ENCODE data around the gene SSRP1. TPM values are rescaled to one million over a fixed set of nuclear protein-coding genes. Genes with fewer than 3 reads are reported as not detected.
A peak's percentile ranks its signal among the peaks of the same experiment; 100 is the strongest.

Gene SSRP1
- total and polyA plus RNA-seq, 2 of the 13 experiments (the other 11 are each of a cell fraction or from before 2014, with no cell fraction given) = 93.6 to 129 TPM

DNA sequence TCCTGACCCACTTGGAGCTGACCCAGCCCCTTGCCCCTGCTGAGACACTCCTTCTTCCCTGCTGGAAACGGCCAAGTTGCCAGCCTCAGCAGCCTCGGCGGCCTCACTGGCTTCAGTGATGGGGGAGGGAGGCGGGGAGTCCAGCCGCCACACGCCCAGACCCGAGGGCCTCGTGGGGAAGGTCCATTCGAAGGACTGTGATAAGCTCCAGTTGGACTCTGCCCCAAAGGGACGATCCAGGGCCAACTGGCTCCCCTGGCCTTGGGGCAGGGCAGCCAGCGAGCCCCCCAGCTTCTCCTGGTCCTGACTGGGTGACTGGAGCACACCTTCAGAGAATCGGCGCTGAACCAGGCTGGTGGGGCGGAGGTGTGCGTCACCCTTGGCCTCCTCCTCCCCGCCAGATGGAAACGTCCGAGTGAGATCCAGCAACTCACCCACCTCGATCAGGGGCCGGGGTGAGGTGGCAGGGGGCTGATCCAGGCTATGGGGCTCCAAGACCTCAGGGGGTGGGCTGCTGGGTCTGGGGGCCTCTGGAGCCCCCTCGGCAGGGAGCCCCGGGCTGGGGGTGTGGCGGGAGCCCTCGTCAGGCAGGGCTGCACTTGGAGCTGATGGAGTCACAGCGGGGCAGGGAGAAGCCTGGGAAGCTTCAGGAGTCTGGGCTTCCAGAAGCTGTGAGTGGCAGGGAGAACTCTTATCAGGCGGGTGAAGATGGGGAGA is 22.5 kb downstream of the SSRP1 start:
- ChIA-PET CTCF (ENCODE audit: low intra/inter-chr PET ratio, low total read pairs) (no interaction called here), POLR2A (interaction anchor here (0.6 to 3.1 kb wide), 3 partner anchors 9 to 12 kb away, joined by 3 to 33 read pairs (median 4); partner anchors contain the start of gene TNKS1BP1)
- H3K4me2 ChIP-seq (ENCODE audit: low read depth, low read length) = no peak overlapping the region
- no TSS peak for BruUV-seq (replicated peaks)
- WGBS (ENCODE audit: low lambda C conversion rate) = 74% methylated on average over 8 of the region's 26 CpGs
- no peaks in the 10 kb centered on the region for H3K79me2 ChIP-seq (ENCODE audit: insufficient read depth, low read length)
- H3K27me3 ChIP-seq (ENCODE audit: control insufficient read depth in 1 of 2, insufficient read depth in 2 of 2, low read length in 2 of 2) = no peaks in the 10 kb centered on the region
- no peak overlapping the region for H3K27ac ChIP-seq (ENCODE audit: extremely low read length, insufficient read depth, low read length)
- no peak overlapping the region for H3K9ac ChIP-seq (ENCODE audit: insufficient read depth, low read depth, low read length)
- H3K4me3 ChIP-seq (replicated peaks in 1 of 3; ENCODE audit: insufficient read depth in 1 of 3, low read depth in 2 of 3, low read length in 3 of 3) = no peak overlapping the region
- peaks cover 21 to 41% of the 10 kb centered on the region in 2 experiments; a peak in 4 of 5 replicates for H3K36me3 ChIP-seq (replicated peaks in 1 of 2; ENCODE audit: control insufficient read depth in 1 of 2, insufficient read depth in 2 of 2, low read length in 2 of 2)
- DNase-seq (ENCODE audit: low spot score) = no peak
- no peak for ATAC-seq
- H4K20me1 ChIP-seq (ENCODE audit: insufficient read depth, low read length) = no peaks in the 10 kb centered on the region
- no peak overlapping the region for H2AFZ ChIP-seq (ENCODE audit: low read length)
- in situ Hi-C loops (cut with HindIII; ENCODE audit: extremely low pct_ligation_motif_present, low pct_unique_long_range_greater_than_20kb) (no loop called here), intact Hi-C loops (cut with micrococcal nuclease; ENCODE audit: unreplicated experiment) (no loop called here)
- H3K9me3 ChIP-seq (ENCODE audit: low read length) = no peaks in the 10 kb centered on the region
- H3K4me1 ChIP-seq (ENCODE audit: insufficient read depth, low read length) = peaks cover 52% of the 10 kb centered on the region
- FAIRE-seq = no peak
- peak; percentile 43 for TF ChIP-seq AGO2 (optimal IDR thresholded peaks at IDR 0.05; ENCODE audit: low read depth, low read length)
- no peak for TF ChIP-seq RELA (CRISPR knock-in tag; IDR thresholded peaks at IDR 0.05)
- TF ChIP-seq ZNF816 (CRISPR knock-in tag; IDR thresholded peaks at IDR 0.05; ENCODE audit: borderline replicate concordance) = no peak
- TF ChIP-seq TRIM24 (CRISPR knock-in tag; IDR thresholded peaks at IDR 0.05) = no peak
- no peak for TF ChIP-seq HMG20B (CRISPR knock-in tag; conservative IDR thresholded peaks at IDR 0.05)
- TF ChIP-seq ASH2L (IDR thresholded peaks at IDR 0.05; ENCODE audit: insufficient read length, low read depth, low read length) = no peak
- TF ChIP-seq TFDP2 (CRISPR knock-in tag; IDR thresholded peaks at IDR 0.05) = 0 out of 2 replicates have a peak, but pooled peaks have one; percentile 52
- TF ChIP-seq ZNF234 (CRISPR knock-in tag; conservative IDR thresholded peaks at IDR 0.05) = 0 out of 2 replicates have a peak, but pooled peaks have one; percentile 27
- TF ChIP-seq ZNF18 (CRISPR knock-in tag; IDR thresholded peaks at IDR 0.05; ENCODE audit: insufficient replicate concordance) = no peak
- TF ChIP-seq ZNF337 (CRISPR knock-in tag; IDR thresholded peaks at IDR 0.05; ENCODE audit: borderline replicate concordance, low read depth) = no peak
- no peak for TF ChIP-seq ZIK1 (CRISPR knock-in tag; IDR thresholded peaks at IDR 0.05; ENCODE audit: borderline replicate concordance, low read depth)
- TF ChIP-seq SSRP1 (CRISPR knock-in tag; IDR thresholded peaks at IDR 0.05) = no peak
- TF ChIP-seq HDAC2 (CRISPR knock-in tag; IDR thresholded peaks at IDR 0.05) = peak; percentile 49; the same call in 1 of the 2 replicates
- TF ChIP-seq ARHGAP35 (CRISPR knock-in tag; IDR thresholded peaks at IDR 0.05; ENCODE audit: borderline replicate concordance) = no peak
- TF ChIP-seq KDM5B (CRISPR knock-in tag; IDR thresholded peaks at IDR 0.05; ENCODE audit: borderline replicate concordance) = peak; percentile 58; the same call in 1 of the 2 replicates
- TF ChIP-seq ZNF574 (CRISPR knock-in tag; IDR thresholded peaks at IDR 0.05) = peak; percentile 51; the same call in 1 of the 2 replicates
- TF ChIP-seq ZNF850 (CRISPR knock-in tag; conservative IDR thresholded peaks at IDR 0.05) = no peak
- TF ChIP-seq ZBTB38 (CRISPR knock-in tag; IDR thresholded peaks at IDR 0.05) = peak; percentile 78; the same call in 1 of the 2 replicates

Data from HepG2 (cell line).